Inferior parietal cortex (tissue), 1 donor: ENCODE measurements around the gene HTR2B.
A peak's percentile ranks its signal among the peaks of the same experiment; 100 is the strongest.
"Not testable (repeated sequence)": the region's sequence is repeated elsewhere in the genome, so short reads cannot be mapped to it uniquely, and the experiment has no call there.

Source experiments
- DNase-seq: peaks from one replicate; pipeline ENCODE4 v3.0.0-alpha.2; 2016; ENCODE audit errors: extremely low spot score

HTR2B gene

GRCh38 chr2:231133365-231134099 lies 8.7 kb upstream of the HTR2B start:
- no peak for DNase-seq

GRCh38 chr2:231132129-231132528 lies 7.3 kb upstream of the HTR2B start:
- no peak for DNase-seq

- no peak for DNase-seq
These were observed 5.7 kb upstream of the HTR2B start for GRCh38 chr2:231130336-231131056.

GRCh38 chr2:231129216-231129615 lies 4.4 kb upstream of the HTR2B start:
- no peak for DNase-seq

- DNase-seq: no peak
These were observed 3.7 kb upstream of the HTR2B start for GRCh38 chr2:231128541-231128940.

- DNase-seq: no peak
These were observed 3.1 kb upstream of the HTR2B start for GRCh38 chr2:231127936-231128335.

GRCh38 chr2:231127480-231127879 lies 2.6 kb upstream of the HTR2B start:
- DNase-seq: no peak

- no peak for DNase-seq
These were observed 1.3 kb upstream of the HTR2B start for GRCh38 chr2:231126123-231126522.

GRCh38 chr2:231123362-231123898 lies 1.4 kb downstream of the HTR2B start:
- DNase-seq: no peak

GRCh38 chr2:231118614-231118942 lies 6.3 kb downstream of the HTR2B start:
- no peak for DNase-seq

GRCh38 chr2:231117922-231118613 lies 6.8 kb downstream of the HTR2B start:
- no peak for DNase-seq

GRCh38 chr2:231117148-231117547 lies 7.7 kb downstream of the HTR2B start:
- DNase-seq: no peak

GRCh38 chr2:231115651-231116050 lies 9.2 kb downstream of the HTR2B start:
- DNase-seq: no peak

GRCh38 chr2:231113489-231113888 lies 11.4 kb downstream of the HTR2B start:
- DNase-seq: no peak

GRCh38 chr2:231111987-231112386 lies 12.9 kb downstream of the HTR2B start:
- no peak for DNase-seq

- DNase-seq: no peak
These were observed 14.3 kb downstream of the HTR2B start for GRCh38 chr2:231110551-231110950.

GRCh38 chr2:231104115-231104713 lies 20.6 kb downstream of the HTR2B start:
- DNase-seq: peak; percentile 87

GRCh38 chr2:231102772-231103171 lies 22.1 kb downstream of the HTR2B start:
- DNase-seq: no peak

GRCh38 chr2:231100990-231101389 lies 23.9 kb downstream of the HTR2B start:
- DNase-seq: no peak

GRCh38 chr2:231100321-231100720 lies 24.5 kb downstream of the HTR2B start:
- not testable (repeated sequence) for DNase-seq

- no peak for DNase-seq
These were observed 24.9 kb downstream of the HTR2B start for GRCh38 chr2:231099918-231100317.

GRCh38 chr2:231094736-231095346 lies 30.0 kb downstream of the HTR2B start:
- DNase-seq: no peak
